Stimulated activated naive CD8-positive, alpha-beta T cell treated with anti-CD3 and anti-CD28 coated beads, Interleukin-15, Interleukin-2, amounts not matched to agents 100 ng/mL and 50 ng/mL, for 24 hours (primary cell): ENCODE data around the gene CDH12.
"Not testable (repeated sequence)": the region's sequence is repeated elsewhere in the genome, so short reads cannot be mapped to it uniquely, and the experiment has no call there.

Source experiments
- H3K27ac Mint-ChIP-seq: one replicate; pipeline ENCODE4 v1.8.0; 2021; ENCODE audit warnings: mild to moderate bottlenecking, mixed read lengths
- H3K27me3 Mint-ChIP-seq: one replicate; pipeline ENCODE4 v1.8.0; 2021; ENCODE audit warnings: mixed read lengths
- H3K36me3 Mint-ChIP-seq: one replicate; pipeline ENCODE4 v1.8.0; 2021; ENCODE audit warnings: low read depth, mixed read lengths
- H3K4me1 Mint-ChIP-seq: one replicate; pipeline ENCODE4 v1.8.0; 2021; ENCODE audit warnings: low read depth, mixed read lengths
- H3K4me3 Mint-ChIP-seq: one replicate; pipeline ENCODE4 v1.8.0; 2021; ENCODE audit warnings: mild to moderate bottlenecking, mixed read lengths
- H3K9me3 Mint-ChIP-seq: one replicate; pipeline ENCODE4 v1.8.0; 2021; ENCODE audit warnings: mixed read lengths

The CDH12 gene

GRCh38 chr5:22650511-22650910 lies 202.6 kb downstream of the CDH12 start:
- no peaks in the 10 kb centered on the region for H3K36me3 Mint-ChIP-seq
- H3K27ac Mint-ChIP-seq: no peak overlapping the region
- no peaks in the 10 kb centered on the region for H3K4me1 Mint-ChIP-seq
- no peaks in the 10 kb centered on the region for H3K27me3 Mint-ChIP-seq
- H3K9me3 Mint-ChIP-seq: peaks cover 17% of the 10 kb centered on the region
- no peak overlapping the region for H3K4me3 Mint-ChIP-seq

GRCh38 chr5:22649074-22649473 lies 204.1 kb downstream of the CDH12 start:
- Mint-ChIP-seq H3K4me1 (no peaks in the 10 kb centered on the region), H3K4me3 (no peak overlapping the region), H3K27ac (no peak overlapping the region), H3K36me3 (no peaks in the 10 kb centered on the region), H3K9me3 (peaks cover 12% of the 10 kb centered on the region), H3K27me3 (no peaks in the 10 kb centered on the region)

GRCh38 chr5:22644859-22645258 lies 208.3 kb downstream of the CDH12 start:
- Mint-ChIP-seq H3K4me3 (no peak overlapping the region), H3K36me3 (no peaks in the 10 kb centered on the region), H3K27ac (no peak overlapping the region), H3K4me1 (no peaks in the 10 kb centered on the region), H3K27me3 (no peaks in the 10 kb centered on the region), H3K9me3 (peaks cover 12% of the 10 kb centered on the region)

GRCh38 chr5:22643356-22643755 lies 209.8 kb downstream of the CDH12 start:
- H3K4me3 Mint-ChIP-seq: no peak overlapping the region
- H3K27me3 Mint-ChIP-seq: no peaks in the 10 kb centered on the region
- H3K36me3 Mint-ChIP-seq: no peaks in the 10 kb centered on the region
- H3K9me3 Mint-ChIP-seq: peaks cover 9% of the 10 kb centered on the region
- H3K27ac Mint-ChIP-seq: no peak overlapping the region
- H3K4me1 Mint-ChIP-seq: no peaks in the 10 kb centered on the region

- Mint-ChIP-seq H3K27me3 (no peaks in the 10 kb centered on the region), H3K4me1 (no peaks in the 10 kb centered on the region), H3K9me3 (peaks cover 29% of the 10 kb centered on the region), H3K36me3 (no peaks in the 10 kb centered on the region), H3K4me3 (no peak overlapping the region), H3K27ac (no peak overlapping the region)
Observed at GRCh38 chr5:22631683-22632082, 221.5 kb downstream of the CDH12 start.

GRCh38 chr5:22627029-22627428 lies 226.1 kb downstream of the CDH12 start:
- H3K27me3 Mint-ChIP-seq: no peaks in the 10 kb centered on the region
- no peaks in the 10 kb centered on the region for H3K36me3 Mint-ChIP-seq
- H3K4me1 Mint-ChIP-seq: no peaks in the 10 kb centered on the region
- peaks cover 32% of the 10 kb centered on the region for H3K9me3 Mint-ChIP-seq
- H3K27ac Mint-ChIP-seq: no peak overlapping the region
- no peak overlapping the region for H3K4me3 Mint-ChIP-seq

- Mint-ChIP-seq H3K9me3 (peaks cover 32% of the 10 kb centered on the region), H3K27ac (no peak overlapping the region), H3K36me3 (no peaks in the 10 kb centered on the region), H3K4me1 (no peaks in the 10 kb centered on the region), H3K27me3 (no peaks in the 10 kb centered on the region), H3K4me3 (no peak overlapping the region)
Observed at GRCh38 chr5:22625451-22625850, 227.7 kb downstream of the CDH12 start.

- Mint-ChIP-seq H3K27ac (no peak overlapping the region), H3K9me3 (peaks cover 12% of the 10 kb centered on the region), H3K27me3 (no peaks in the 10 kb centered on the region), H3K4me1 (no peaks in the 10 kb centered on the region), H3K36me3 (no peaks in the 10 kb centered on the region), H3K4me3 (no peak overlapping the region)
Observed at GRCh38 chr5:22621084-22621483, 232.1 kb downstream of the CDH12 start.

GRCh38 chr5:22615964-22616363 lies 237.2 kb downstream of the CDH12 start:
- Mint-ChIP-seq H3K27ac (no peak overlapping the region), H3K4me3 (no peak overlapping the region), H3K36me3 (no peaks in the 10 kb centered on the region), H3K4me1 (no peaks in the 10 kb centered on the region), H3K9me3 (no peaks in the 10 kb centered on the region), H3K27me3 (no peaks in the 10 kb centered on the region)

- Mint-ChIP-seq H3K36me3 (no peaks in the 10 kb centered on the region), H3K4me1 (no peaks in the 10 kb centered on the region), H3K4me3 (no peak overlapping the region), H3K27ac (no peak overlapping the region), H3K27me3 (no peaks in the 10 kb centered on the region), H3K9me3 (peaks cover 3% of the 10 kb centered on the region)
Observed at GRCh38 chr5:22614486-22615094, 238.6 kb downstream of the CDH12 start.

GRCh38 chr5:22612928-22613327 lies 240.2 kb downstream of the CDH12 start:
- Mint-ChIP-seq H3K9me3 (peaks cover 3% of the 10 kb centered on the region), H3K27ac (no peak overlapping the region), H3K4me1 (no peaks in the 10 kb centered on the region), H3K4me3 (no peak overlapping the region), H3K27me3 (no peaks in the 10 kb centered on the region), H3K36me3 (no peaks in the 10 kb centered on the region)

- Mint-ChIP-seq H3K4me3 (no peak overlapping the region), H3K36me3 (no peaks in the 10 kb centered on the region), H3K27me3 (no peaks in the 10 kb centered on the region), H3K4me1 (no peaks in the 10 kb centered on the region), H3K9me3 (peaks cover 11% of the 10 kb centered on the region), H3K27ac (no peak overlapping the region)
Observed at GRCh38 chr5:22611327-22611726, 241.8 kb downstream of the CDH12 start.

- H3K4me3 Mint-ChIP-seq, H3K36me3 Mint-ChIP-seq, H3K27ac Mint-ChIP-seq, H3K4me1 Mint-ChIP-seq, H3K27me3 Mint-ChIP-seq: not testable (repeated sequence)
- peaks cover 19% of the 10 kb centered on the region for H3K9me3 Mint-ChIP-seq
Observed at GRCh38 chr5:22607498-22607897, 245.6 kb downstream of the CDH12 start.

- no peaks in the 10 kb centered on the region for H3K4me1 Mint-ChIP-seq
- H3K27ac Mint-ChIP-seq: no peak overlapping the region
- no peak overlapping the region for H3K4me3 Mint-ChIP-seq
- H3K27me3 Mint-ChIP-seq: no peaks in the 10 kb centered on the region
- H3K36me3 Mint-ChIP-seq: no peaks in the 10 kb centered on the region
- peaks cover 19% of the 10 kb centered on the region for H3K9me3 Mint-ChIP-seq
Observed at GRCh38 chr5:22605473-22605872, 247.7 kb downstream of the CDH12 start.

- H3K27ac Mint-ChIP-seq: no peak overlapping the region
- H3K27me3 Mint-ChIP-seq: no peaks in the 10 kb centered on the region
- H3K36me3 Mint-ChIP-seq: no peaks in the 10 kb centered on the region
- H3K4me3 Mint-ChIP-seq: no peak overlapping the region
- H3K4me1 Mint-ChIP-seq: no peaks in the 10 kb centered on the region
- peaks cover 16% of the 10 kb centered on the region for H3K9me3 Mint-ChIP-seq
Observed at GRCh38 chr5:22604711-22605110, 248.4 kb downstream of the CDH12 start.

- no peaks in the 10 kb centered on the region for H3K27me3 Mint-ChIP-seq
- H3K4me3 Mint-ChIP-seq: no peak overlapping the region
- no peaks in the 10 kb centered on the region for H3K36me3 Mint-ChIP-seq
- H3K4me1 Mint-ChIP-seq: no peaks in the 10 kb centered on the region
- no peak overlapping the region for H3K27ac Mint-ChIP-seq
- H3K9me3 Mint-ChIP-seq: peaks cover 10% of the 10 kb centered on the region
Observed at GRCh38 chr5:22598796-22599195, 254.3 kb downstream of the CDH12 start.
